WTC11 (cell line): Measurements from ENCODE around the gene TEX12. TPM values are rescaled to one million over a fixed set of nuclear protein-coding genes. Genes with fewer than 3 reads are reported as not detected.

Source experiments
- ATAC-seq: fragments of 200-7000 bp; cut with Tn5 transposase; 2 replicates; pipeline ENCODE4 v1.10.0; 2021; ENCODE audit warnings: mild to moderate bottlenecking, moderate library complexity
- CTCF ChIA-PET: fragments of 300-600 bp; sonication (Branson Sonifier 250); formaldehyde crosslinking; loops from one replicate; lab custom pipeline; 2021; ENCODE audit warnings: antibody characterized with exemption; lab: Charles Lee
- POLR2A ChIA-PET: fragments of 350-600 bp; sonication (Branson Sonifier 250); formaldehyde crosslinking; loops from one replicate; lab custom pipeline; 2021; ENCODE audit warnings: antibody characterized with exemption; lab: Charles Lee
- DNase-seq: peaks from one replicate; pipeline ENCODE4 v3.0.0; 2021; ENCODE audit warnings: low spot score
- H3K27ac Mint-ChIP-seq: 2 replicates; pipeline ENCODE4 v1.8.0; 2021; ENCODE audit warnings: mixed read lengths
- H3K27me3 Mint-ChIP-seq: 2 replicates; pipeline ENCODE4 v1.8.0; 2021; ENCODE audit warnings: low read depth, mild to moderate bottlenecking, moderate library complexity, mixed read lengths
- H3K36me3 Mint-ChIP-seq: 2 replicates; pipeline ENCODE4 v1.8.0; 2021; ENCODE audit warnings: mixed read lengths
- H3K4me1 Mint-ChIP-seq: 2 replicates; pipeline ENCODE4 v1.8.0; 2022; ENCODE audit warnings: mixed read lengths
- H3K4me3 Mint-ChIP-seq: 2 replicates; pipeline ENCODE4 v1.8.0; 2021; ENCODE audit warnings: mild to moderate bottlenecking, moderate library complexity, mixed read lengths
- H3K9me3 Mint-ChIP-seq: 2 replicates; pipeline ENCODE4 v1.8.0; 2021; ENCODE audit warnings: mixed read lengths
- EMX1 ChIP-seq: fragments of 250-450 bp; sonication (Bioruptor Pico); IDR thresholded peaks from 2 replicates; pipeline ENCODE4 v1.8.0; 2021; ENCODE audit warnings: mild to moderate bottlenecking
- IRF2 ChIP-seq: sonication (generic); formaldehyde crosslinking; IDR thresholded peaks from 2 replicates; pipeline ENCODE4 v1.8.0; 2022; ENCODE audit warnings: low read depth, missing genetic modification reagents, borderline replicate concordance
- JUN ChIP-seq: sonication (generic); formaldehyde crosslinking; IDR thresholded peaks from 2 replicates; pipeline ENCODE4 v1.8.0; 2023; ENCODE audit warnings: mild to moderate bottlenecking, missing genetic modification reagents
- MYBL2 ChIP-seq: sonication (generic); formaldehyde crosslinking; IDR thresholded peaks from 2 replicates; pipeline ENCODE4 v1.8.1; 2023; ENCODE audit warnings: mild to moderate bottlenecking, moderate library complexity, missing genetic modification reagents
- NFE2L1 ChIP-seq: sonication (generic); formaldehyde crosslinking; IDR thresholded peaks from 2 replicates; pipeline ENCODE4 v1.8.1; 2023; ENCODE audit warnings: missing genetic modification reagents
- RORB ChIP-seq: fragments of 250-450 bp; sonication (Bioruptor Pico); IDR thresholded peaks from 2 replicates; pipeline ENCODE4 v1.9.0; 2021; ENCODE audit warnings: mild to moderate bottlenecking
- SMAD3 ChIP-seq: sonication (generic); formaldehyde crosslinking; IDR thresholded peaks from 2 replicates; pipeline ENCODE4 v1.8.0; 2022; ENCODE audit warnings: missing genetic modification reagents, mild to moderate bottlenecking, borderline replicate concordance
- SOX15 ChIP-seq: fragments of 250-450 bp; sonication (Bioruptor Pico); IDR thresholded peaks from 2 replicates; pipeline ENCODE4 v1.9.0; 2021; ENCODE audit warnings: mild to moderate bottlenecking
- TEAD4 ChIP-seq: sonication (generic); formaldehyde crosslinking; IDR thresholded peaks from 2 replicates; pipeline ENCODE4 v1.8.0; 2022; ENCODE audit warnings: mild to moderate bottlenecking, missing genetic modification reagents
- ZNF121 ChIP-seq: sonication (generic); formaldehyde crosslinking; IDR thresholded peaks from 2 replicates; pipeline ENCODE4 v1.8.0; 2023; ENCODE audit warnings: missing genetic modification reagents
- ZNF138 ChIP-seq: sonication (generic); formaldehyde crosslinking; conservative IDR thresholded peaks from 2 replicates; pipeline ENCODE4 v1.8.1; 2022; ENCODE audit warnings: mild to moderate bottlenecking, moderate library complexity, missing genetic modification reagents
- ZNF219 ChIP-seq: sonication (generic); formaldehyde crosslinking; IDR thresholded peaks from 2 replicates; pipeline ENCODE4 v1.8.0; 2023; ENCODE audit warnings: missing genetic modification reagents, mild to moderate bottlenecking, borderline replicate concordance
- ZNF671 ChIP-seq: fragments of 250-450 bp; sonication (Bioruptor Pico); IDR thresholded peaks from 2 replicates; pipeline ENCODE4 v1.8.0; 2021; ENCODE audit warnings: mild to moderate bottlenecking
- total RNA-seq: library from RNA; stranded (reverse); gene quantifications from 3 replicates; pipeline ENCODE4 v1.2.3, GENCODE V29; 2021
- TF ChIP-seq, protein P1 (sequence below): fragments of 250-450 bp; sonication (Bioruptor Pico); IDR thresholded peaks from 2 replicates; pipeline ENCODE4 v1.8.0; 2021; ENCODE audit warnings: mild to moderate bottlenecking
- TF ChIP-seq, protein P2 (sequence below): sonication (generic); formaldehyde crosslinking; conservative IDR thresholded peaks from 2 replicates; pipeline ENCODE4 v1.8.1; 2023; ENCODE audit warnings: mild to moderate bottlenecking, low read depth, missing genetic modification reagents, moderate library complexity
- TF ChIP-seq, protein P3 (sequence below): fragments of 250-450 bp; sonication (Bioruptor Pico); IDR thresholded peaks from 2 replicates; pipeline ENCODE4 v1.9.0; 2021; ENCODE audit warnings: moderate library complexity, mild to moderate bottlenecking, inconsistent platforms, borderline replicate concordance
- TF ChIP-seq, protein P4 (sequence below): sonication (generic); formaldehyde crosslinking; IDR thresholded peaks from 2 replicates; pipeline ENCODE4 v1.8.0; 2022; ENCODE audit warnings: missing genetic modification reagents
- TF ChIP-seq, protein P5 (sequence below): sonication (generic); formaldehyde crosslinking; IDR thresholded peaks from 2 replicates; pipeline ENCODE4 v1.8.0; 2022; ENCODE audit warnings: mild to moderate bottlenecking, missing genetic modification reagents
- TF ChIP-seq, protein P6 (sequence below): sonication (generic); formaldehyde crosslinking; IDR thresholded peaks from 2 replicates; pipeline ENCODE4 v1.8.0; 2022; ENCODE audit warnings: mild to moderate bottlenecking, missing genetic modification reagents
- TF ChIP-seq, protein P7 (sequence below): sonication (generic); formaldehyde crosslinking; IDR thresholded peaks from 2 replicates; pipeline ENCODE4 v1.8.1; 2022; ENCODE audit warnings: low read depth, mild to moderate bottlenecking, moderate library complexity, missing genetic modification reagents, borderline replicate concordance
- TF ChIP-seq, protein P8 (sequence below): fragments of 250-450 bp; sonication (Bioruptor Pico); IDR thresholded peaks from 2 replicates; pipeline ENCODE4 v1.9.0; 2021; ENCODE audit warnings: mild to moderate bottlenecking
- TF ChIP-seq, protein P9 (sequence below): fragments of 250-450 bp; sonication (Bioruptor Pico); IDR thresholded peaks from 2 replicates; pipeline ENCODE4 v2.1.2; 2022; ENCODE audit warnings: mild to moderate bottlenecking, moderate library complexity

Gene TEX12
- total RNA-seq, 1 experiment from 2014 or later = not detected

DNA sequence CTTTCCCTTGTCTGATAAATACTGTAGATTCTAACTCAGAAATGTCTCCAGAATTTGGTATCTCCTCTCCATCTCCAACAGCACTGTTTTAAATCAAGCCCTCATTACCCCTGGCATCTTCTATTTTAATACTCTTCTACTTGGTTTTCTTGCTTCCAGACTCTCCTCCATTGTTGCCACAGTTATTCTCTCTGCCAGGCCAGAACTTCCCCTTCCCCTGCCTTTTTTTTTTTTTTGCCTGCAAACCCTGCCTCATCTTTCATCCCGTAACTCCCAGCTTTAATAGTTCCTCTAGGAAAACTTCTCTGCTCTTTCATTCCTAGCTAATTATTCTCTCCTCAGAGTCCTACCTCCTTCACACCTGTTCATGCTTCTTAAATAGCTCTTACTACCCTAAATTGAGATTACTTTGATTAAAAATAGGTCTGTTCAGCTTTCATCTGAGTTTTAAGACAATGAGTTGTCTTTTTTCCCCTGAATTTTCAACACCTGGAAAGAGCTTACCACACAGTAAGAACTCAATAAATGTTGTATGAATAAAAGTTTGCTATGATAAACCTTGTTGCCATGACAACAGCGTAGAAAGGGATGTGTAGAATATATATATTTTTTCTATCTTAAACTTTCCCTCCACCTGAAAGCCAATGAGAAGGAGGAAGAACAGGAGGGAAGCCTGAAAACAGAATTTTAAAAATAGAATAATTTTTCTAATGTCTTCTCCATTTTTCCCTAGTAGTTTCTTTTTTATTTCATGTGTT, 6.9 kb upstream of the TEX12 start:
- DNase-seq (no peak), ATAC-seq (no peak)
- H3K27ac Mint-ChIP-seq = no peak overlapping the region
- ChIA-PET CTCF (interaction anchor here (0.5 to 1.0 kb wide), 2 partner anchors 15 to 120 kb away, joined by 4 read pairs; partner anchors contain the start of gene BCO2), POLR2A (interaction anchor here (0.7 kb wide), 2 partner anchors 29 to 38 kb away, joined by 4 to 7 read pairs; no protein-coding TSS in a partner anchor)
- no peaks in the 10 kb centered on the region for H3K27me3 Mint-ChIP-seq
- no peaks in the 10 kb centered on the region for H3K36me3 Mint-ChIP-seq
- no peak overlapping the region for H3K4me3 Mint-ChIP-seq
- H3K4me1 Mint-ChIP-seq = peaks cover 10% of the 10 kb centered on the region
- no peaks in the 10 kb centered on the region for H3K9me3 Mint-ChIP-seq
- TF ChIP-seq, protein P1, sequence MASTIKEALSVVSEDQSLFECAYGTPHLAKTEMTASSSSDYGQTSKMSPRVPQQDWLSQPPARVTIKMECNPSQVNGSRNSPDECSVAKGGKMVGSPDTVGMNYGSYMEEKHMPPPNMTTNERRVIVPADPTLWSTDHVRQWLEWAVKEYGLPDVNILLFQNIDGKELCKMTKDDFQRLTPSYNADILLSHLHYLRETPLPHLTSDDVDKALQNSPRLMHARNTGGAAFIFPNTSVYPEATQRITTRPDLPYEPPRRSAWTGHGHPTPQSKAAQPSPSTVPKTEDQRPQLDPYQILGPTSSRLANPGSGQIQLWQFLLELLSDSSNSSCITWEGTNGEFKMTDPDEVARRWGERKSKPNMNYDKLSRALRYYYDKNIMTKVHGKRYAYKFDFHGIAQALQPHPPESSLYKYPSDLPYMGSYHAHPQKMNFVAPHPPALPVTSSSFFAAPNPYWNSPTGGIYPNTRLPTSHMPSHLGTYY (CRISPR knock-in tag) = no peak
- TF ChIP-seq ZNF121 = no peak
- TF ChIP-seq, protein P2, sequence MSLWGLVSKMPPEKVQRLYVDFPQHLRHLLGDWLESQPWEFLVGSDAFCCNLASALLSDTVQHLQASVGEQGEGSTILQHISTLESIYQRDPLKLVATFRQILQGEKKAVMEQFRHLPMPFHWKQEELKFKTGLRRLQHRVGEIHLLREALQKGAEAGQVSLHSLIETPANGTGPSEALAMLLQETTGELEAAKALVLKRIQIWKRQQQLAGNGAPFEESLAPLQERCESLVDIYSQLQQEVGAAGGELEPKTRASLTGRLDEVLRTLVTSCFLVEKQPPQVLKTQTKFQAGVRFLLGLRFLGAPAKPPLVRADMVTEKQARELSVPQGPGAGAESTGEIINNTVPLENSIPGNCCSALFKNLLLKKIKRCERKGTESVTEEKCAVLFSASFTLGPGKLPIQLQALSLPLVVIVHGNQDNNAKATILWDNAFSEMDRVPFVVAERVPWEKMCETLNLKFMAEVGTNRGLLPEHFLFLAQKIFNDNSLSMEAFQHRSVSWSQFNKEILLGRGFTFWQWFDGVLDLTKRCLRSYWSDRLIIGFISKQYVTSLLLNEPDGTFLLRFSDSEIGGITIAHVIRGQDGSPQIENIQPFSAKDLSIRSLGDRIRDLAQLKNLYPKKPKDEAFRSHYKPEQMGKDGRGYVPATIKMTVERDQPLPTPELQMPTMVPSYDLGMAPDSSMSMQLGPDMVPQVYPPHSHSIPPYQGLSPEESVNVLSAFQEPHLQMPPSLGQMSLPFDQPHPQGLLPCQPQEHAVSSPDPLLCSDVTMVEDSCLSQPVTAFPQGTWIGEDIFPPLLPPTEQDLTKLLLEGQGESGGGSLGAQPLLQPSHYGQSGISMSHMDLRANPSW (CRISPR knock-in tag) = no peak
- TF ChIP-seq EMX1 (CRISPR knock-in tag) = no peak
- TF ChIP-seq ZNF138 (CRISPR knock-in tag) = no peak
- TF ChIP-seq, protein P3, sequence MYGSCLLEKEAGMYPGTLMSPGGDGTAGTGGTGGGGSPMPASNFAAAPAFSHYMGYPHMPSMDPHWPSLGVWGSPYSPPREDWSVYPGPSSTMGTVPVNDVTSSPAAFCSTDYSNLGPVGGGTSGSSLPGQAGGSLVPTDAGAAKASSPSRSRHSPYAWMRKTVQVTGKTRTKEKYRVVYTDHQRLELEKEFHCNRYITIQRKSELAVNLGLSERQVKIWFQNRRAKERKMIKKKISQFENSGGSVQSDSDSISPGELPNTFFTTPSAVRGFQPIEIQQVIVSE (CRISPR knock-in tag) = no peak

DNA sequence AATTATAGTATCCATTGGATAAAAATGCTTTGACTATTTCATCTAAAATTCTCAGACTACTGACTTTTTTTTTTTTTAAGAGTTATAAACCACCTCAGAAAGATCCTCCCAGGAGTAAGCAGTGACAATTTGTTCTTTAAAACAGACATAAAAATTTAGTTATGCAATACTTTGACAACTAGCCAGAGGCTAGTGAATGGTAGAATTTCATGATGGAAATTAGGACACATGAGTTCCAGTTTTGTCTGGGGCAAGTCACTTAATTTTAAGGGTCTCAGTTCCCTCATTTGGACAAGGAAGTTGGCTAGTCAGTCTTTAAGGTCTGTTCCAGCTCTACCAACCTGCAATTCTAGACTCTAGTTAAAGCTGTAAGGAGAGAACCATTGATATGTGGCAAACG, 6.2 kb upstream of the TEX12 start:
- ChIA-PET POLR2A (no interaction called here), CTCF (no interaction called here)
- peaks cover 10% of the 10 kb centered on the region for H3K4me1 Mint-ChIP-seq
- ATAC-seq (no peak), DNase-seq (no peak)
- no peaks in the 10 kb centered on the region for H3K27me3 Mint-ChIP-seq
- H3K27ac Mint-ChIP-seq = no peak overlapping the region
- H3K36me3 Mint-ChIP-seq = no peaks in the 10 kb centered on the region
- H3K9me3 Mint-ChIP-seq = no peaks in the 10 kb centered on the region
- no peak overlapping the region for H3K4me3 Mint-ChIP-seq
- TF ChIP-seq, protein P4, sequence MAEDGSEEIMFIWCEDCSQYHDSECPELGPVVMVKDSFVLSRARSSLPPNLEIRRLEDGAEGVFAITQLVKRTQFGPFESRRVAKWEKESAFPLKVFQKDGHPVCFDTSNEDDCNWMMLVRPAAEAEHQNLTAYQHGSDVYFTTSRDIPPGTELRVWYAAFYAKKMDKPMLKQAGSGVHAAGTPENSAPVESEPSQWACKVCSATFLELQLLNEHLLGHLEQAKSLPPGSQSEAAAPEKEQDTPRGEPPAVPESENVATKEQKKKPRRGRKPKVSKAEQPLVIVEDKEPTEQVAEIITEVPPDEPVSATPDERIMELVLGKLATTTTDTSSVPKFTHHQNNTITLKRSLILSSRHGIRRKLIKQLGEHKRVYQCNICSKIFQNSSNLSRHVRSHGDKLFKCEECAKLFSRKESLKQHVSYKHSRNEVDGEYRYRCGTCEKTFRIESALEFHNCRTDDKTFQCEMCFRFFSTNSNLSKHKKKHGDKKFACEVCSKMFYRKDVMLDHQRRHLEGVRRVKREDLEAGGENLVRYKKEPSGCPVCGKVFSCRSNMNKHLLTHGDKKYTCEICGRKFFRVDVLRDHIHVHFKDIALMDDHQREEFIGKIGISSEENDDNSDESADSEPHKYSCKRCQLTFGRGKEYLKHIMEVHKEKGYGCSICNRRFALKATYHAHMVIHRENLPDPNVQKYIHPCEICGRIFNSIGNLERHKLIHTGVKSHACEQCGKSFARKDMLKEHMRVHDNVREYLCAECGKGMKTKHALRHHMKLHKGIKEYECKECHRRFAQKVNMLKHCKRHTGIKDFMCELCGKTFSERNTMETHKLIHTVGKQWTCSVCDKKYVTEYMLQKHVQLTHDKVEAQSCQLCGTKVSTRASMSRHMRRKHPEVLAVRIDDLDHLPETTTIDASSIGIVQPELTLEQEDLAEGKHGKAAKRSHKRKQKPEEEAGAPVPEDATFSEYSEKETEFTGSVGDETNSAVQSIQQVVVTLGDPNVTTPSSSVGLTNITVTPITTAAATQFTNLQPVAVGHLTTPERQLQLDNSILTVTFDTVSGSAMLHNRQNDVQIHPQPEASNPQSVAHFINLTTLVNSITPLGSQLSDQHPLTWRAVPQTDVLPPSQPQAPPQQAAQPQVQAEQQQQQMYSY = no peak
- no peak for TF ChIP-seq ZNF121
- TF ChIP-seq RORB (CRISPR knock-in tag) = no peak
- no peak for TF ChIP-seq SMAD3
- TF ChIP-seq, protein P5, sequence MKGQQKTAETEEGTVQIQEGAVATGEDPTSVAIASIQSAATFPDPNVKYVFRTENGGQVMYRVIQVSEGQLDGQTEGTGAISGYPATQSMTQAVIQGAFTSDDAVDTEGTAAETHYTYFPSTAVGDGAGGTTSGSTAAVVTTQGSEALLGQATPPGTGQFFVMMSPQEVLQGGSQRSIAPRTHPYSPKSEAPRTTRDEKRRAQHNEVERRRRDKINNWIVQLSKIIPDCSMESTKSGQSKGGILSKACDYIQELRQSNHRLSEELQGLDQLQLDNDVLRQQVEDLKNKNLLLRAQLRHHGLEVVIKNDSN (CRISPR knock-in tag) = no peak
- TF ChIP-seq ZNF219 (CRISPR knock-in tag) = no peak
- TF ChIP-seq ZNF138 (CRISPR knock-in tag) = no peak
- TF ChIP-seq, protein P6, sequence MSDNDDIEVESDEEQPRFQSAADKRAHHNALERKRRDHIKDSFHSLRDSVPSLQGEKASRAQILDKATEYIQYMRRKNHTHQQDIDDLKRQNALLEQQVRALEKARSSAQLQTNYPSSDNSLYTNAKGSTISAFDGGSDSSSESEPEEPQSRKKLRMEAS (CRISPR knock-in tag) = no peak
- TF ChIP-seq, protein P7, sequence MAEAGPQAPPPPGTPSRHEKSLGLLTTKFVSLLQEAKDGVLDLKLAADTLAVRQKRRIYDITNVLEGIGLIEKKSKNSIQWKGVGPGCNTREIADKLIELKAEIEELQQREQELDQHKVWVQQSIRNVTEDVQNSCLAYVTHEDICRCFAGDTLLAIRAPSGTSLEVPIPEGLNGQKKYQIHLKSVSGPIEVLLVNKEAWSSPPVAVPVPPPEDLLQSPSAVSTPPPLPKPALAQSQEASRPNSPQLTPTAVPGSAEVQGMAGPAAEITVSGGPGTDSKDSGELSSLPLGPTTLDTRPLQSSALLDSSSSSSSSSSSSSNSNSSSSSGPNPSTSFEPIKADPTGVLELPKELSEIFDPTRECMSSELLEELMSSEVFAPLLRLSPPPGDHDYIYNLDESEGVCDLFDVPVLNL = no peak
- TF ChIP-seq JUN (CRISPR knock-in tag) = no peak
- TF ChIP-seq SOX15 (CRISPR knock-in tag) = no peak
- TF ChIP-seq IRF2 (CRISPR knock-in tag) = no peak
- TF ChIP-seq ZNF671 (CRISPR knock-in tag) = no peak
- TF ChIP-seq, protein P8, sequence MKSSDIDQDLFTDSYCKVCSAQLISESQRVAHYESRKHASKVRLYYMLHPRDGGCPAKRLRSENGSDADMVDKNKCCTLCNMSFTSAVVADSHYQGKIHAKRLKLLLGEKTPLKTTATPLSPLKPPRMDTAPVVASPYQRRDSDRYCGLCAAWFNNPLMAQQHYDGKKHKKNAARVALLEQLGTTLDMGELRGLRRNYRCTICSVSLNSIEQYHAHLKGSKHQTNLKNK (CRISPR knock-in tag) = no peak
- TF ChIP-seq TEAD4 = no peak
- no peak for TF ChIP-seq MYBL2 (CRISPR knock-in tag)
- TF ChIP-seq, protein P9, sequence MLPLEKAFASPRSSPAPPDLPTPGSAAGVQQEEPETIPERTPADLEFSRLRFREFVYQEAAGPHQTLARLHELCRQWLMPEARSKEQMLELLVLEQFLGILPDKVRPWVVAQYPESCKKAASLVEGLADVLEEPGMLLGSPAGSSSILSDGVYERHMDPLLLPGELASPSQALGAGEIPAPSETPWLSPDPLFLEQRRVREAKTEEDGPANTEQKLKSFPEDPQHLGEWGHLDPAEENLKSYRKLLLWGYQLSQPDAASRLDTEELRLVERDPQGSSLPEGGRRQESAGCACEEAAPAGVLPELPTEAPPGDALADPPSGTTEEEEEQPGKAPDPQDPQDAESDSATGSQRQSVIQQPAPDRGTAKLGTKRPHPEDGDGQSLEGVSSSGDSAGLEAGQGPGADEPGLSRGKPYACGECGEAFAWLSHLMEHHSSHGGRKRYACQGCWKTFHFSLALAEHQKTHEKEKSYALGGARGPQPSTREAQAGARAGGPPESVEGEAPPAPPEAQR = no peak
- no peak for TF ChIP-seq NFE2L1
